SHP77 treated with DMSO at 0.1 percent for 48 hours (cell line): ENCODE measurements around the gene SLC2A3.
"Not testable (repeated sequence)": the region's sequence is repeated elsewhere in the genome, so short reads cannot be mapped to it uniquely, and the experiment has no call there.

Source experiments
- DNase-seq: peaks from one replicate; lab custom pipeline; 2025; lab: John Stamatoyannopoulos, UW

Gene SLC2A3

DNA sequence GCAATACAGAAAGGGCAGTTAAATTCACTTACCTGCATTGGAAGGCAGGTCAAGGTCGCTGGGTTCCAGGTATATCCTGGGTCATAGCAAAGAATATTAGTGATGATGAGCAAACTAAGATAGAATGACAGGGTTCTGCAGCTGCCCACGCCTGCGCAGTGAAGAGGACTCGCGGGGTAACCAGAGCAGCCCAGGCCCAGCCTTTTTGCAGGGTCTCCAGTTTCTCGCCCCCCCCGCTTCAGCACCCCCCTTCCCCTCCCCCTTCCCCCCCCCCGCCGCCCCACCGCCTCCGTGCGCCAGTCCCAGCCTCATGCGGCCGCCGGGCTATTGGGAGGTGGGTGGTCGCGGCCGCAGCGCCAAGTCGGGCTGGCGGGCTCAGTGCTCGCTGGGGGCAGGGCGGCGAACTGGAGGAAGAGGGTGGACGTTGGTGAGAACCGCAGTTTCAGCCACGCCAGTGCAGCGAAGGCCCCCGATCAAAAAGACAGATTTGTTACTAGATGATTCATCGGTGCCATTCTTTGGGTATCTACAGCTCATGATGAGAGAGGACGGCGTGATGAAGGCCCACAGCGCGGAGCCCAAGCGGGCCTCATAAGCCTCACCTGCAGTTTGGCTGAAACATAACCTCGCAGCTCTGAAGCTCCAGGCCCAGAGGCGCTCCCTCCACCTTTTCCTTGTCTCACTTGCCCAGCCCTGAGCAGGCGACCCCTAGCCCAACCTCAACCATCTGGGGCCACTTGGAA is 20.2 kb downstream of the SLC2A3 start:
- DNase-seq = no peak

DNA sequence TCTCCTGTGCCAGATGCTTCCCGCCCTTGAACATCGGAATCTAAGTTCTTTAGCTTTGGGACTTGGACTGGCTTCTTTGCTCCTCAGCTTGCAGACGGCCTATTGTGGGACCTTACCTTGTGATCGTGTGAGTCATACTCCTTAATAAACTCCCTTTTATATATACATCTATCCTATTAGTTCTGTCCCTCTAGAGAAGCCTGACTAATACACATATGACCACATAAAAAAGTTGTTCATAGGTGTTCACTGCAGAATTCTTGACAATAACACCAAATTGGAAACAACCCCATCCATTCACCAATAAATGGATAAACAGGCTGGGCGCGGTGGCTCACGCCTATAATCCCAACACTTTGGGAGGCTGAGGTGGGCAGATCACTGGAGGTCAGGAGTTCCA is 25.9 kb downstream of the SLC2A3 start:
- not testable (repeated sequence) for DNase-seq

- DNase-seq = no peak
Measured at GRCh38 chr12:7907009-7907408, 29.0 kb downstream of the SLC2A3 start.

DNA sequence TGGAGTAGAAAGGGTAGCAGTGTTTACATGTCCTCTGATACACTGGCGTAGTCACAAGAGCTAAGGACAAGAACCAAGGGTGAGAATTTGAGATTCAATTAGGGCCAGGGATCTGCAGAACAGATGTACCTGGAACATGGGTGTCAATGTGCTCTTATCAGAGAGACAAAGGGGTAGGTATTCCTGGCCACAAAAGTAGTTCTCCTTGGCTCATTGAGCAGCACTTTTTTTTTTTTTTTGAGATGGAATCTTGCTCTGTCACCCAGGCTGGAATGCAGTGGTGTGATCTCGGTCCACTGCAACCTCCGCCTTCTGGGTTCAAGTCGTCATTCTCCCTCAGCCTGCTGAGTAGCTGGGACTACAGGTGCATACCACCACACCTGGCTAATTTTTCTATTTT is 29.7 kb downstream of the SLC2A3 start:
- DNase-seq = not testable (repeated sequence)

DNA sequence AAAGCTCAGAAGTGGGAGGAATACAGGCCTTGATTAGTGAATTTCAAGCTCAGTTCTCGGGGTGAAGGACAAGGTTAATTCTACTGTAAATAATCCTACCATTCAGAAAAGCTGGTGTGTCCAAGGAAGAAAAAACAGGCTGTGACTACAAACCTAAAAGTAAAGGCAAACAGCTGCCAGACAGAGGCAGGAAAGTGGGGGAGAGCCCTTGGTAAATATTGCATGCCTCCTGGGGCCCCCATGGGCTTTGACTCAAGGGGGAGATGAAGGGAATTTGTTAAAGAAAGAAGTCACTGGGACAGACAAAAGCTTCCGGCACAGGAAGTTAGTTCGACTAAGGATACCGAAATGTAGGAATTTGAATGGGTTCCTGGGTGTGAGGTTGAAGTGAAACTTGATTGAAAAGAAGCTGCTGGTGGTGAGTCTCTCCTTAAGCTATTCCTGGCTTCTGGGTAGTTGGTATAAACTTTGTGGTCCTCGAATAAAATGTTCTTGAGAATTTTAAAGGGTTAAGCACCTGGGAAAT is 30.3 kb downstream of the SLC2A3 start:
- not testable (repeated sequence) for DNase-seq

GRCh38 chr12:7905071-7905470 is 30.9 kb downstream of the SLC2A3 start:
- DNase-seq = no peak

- DNase-seq = not testable (repeated sequence)
Measured at GRCh38 chr12:7902416-7902815, 33.6 kb downstream of the SLC2A3 start.

GRCh38 chr12:7899755-7900154 is 36.2 kb downstream of the SLC2A3 start:
- no peak for DNase-seq

DNA sequence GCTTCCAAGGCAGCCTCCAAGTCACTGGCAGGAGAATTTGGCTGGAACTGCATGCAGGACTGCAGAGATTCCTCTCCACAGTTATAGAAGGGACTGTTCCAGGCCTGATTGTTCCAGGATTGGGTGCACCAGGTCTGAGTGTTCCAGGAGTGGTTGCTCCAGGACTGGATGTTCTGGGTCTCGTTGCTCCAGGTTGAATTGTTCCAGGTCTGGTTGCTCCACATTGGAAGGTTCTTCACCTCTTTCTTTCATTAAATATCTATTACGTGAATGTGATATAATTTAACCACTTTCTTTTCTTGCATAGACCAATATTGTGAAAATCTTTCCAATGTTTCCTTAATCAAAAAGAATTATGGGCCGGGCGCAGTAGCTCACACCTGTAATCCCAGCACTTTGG is 39.3 kb downstream of the SLC2A3 start:
- DNase-seq = not testable (repeated sequence)

- DNase-seq = no peak
Measured at GRCh38 chr12:7892186-7892980, 43.6 kb downstream of the SLC2A3 start.

GRCh38 chr12:7884689-7885088 is 51.3 kb downstream of the SLC2A3 start:
- DNase-seq = no peak

DNA sequence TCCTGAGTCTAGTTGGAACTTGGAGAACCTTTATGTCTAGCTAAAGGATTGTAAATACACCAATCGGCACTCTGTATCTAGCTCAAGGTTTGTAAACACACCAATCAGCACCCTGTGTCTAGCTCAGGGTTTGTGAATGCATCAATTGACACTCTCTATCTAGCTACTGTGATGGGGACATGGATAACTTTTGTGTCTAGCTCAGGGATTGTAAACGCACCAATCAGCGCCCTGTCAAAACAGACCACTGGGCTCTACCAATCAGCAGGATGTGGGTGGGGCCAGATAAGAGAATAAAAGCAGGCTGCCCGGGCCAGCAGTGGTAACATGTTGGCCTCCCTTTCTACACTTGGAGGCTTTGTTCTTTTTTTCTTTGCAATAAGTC is 54.3 kb downstream of the SLC2A3 start:
- not testable (repeated sequence) for DNase-seq

DNA sequence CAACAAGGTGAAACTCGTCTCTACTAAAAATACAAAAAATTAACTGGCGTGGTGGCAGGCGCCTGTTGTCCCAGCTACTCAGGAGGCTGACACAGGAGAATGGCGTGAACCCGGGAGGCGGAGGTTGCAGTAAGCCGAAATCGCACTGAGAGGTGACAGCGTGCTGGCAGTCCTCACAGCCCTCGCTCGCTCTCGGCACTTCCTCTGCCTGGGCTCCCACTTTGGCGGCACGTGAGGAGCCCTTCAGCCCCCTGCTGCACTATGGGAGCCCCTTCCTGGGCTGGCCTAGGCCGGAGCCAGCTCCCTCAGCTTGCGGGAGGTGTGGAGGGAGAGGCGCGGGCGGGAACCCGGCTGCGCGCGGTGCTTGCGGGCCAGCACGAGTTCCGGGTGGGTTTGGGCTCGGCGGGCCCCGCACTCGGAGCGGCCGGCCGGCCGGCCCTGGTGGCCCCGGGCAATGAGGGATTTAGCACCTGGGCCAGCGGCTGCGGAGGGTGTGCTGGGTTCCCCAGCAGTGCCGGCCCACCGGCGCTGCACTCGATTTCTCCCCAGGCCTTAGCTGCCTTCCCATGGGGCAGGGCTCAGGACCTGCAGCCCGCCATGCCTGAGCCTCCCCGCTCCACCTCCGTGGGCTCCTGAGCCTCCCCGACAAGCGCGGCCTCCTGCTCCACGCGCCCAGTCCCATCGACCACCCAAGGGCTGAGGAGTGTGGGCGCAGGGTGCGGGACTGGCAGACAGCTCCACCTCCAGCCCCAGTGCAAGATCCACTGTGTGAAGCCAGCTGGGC is 54.8 kb downstream of the SLC2A3 start:
- DNase-seq = not testable (repeated sequence)

DNA sequence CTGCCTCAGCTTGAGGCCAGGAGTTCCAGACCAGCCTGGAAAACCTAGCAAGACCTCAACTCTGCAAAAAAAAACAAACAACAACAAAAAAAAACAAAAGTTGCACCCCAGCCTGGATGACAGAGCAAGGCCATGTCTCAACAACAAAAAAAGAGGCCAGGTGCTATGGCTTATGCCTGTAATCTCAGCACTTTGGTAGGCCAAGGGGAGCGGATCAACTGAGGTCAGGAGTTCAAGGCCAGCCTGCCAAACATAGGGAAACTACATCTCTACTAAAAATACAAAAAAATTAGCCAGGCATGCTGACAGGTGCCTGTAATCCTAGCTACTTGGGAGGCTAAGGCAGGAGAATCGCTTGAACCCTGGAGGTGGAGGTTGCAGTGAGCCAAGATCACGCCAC is 56.7 kb downstream of the SLC2A3 start:
- no peak for DNase-seq

- DNase-seq = no peak
Measured at GRCh38 chr12:7877420-7877819, 58.6 kb downstream of the SLC2A3 start.

- no peak for DNase-seq
Measured at GRCh38 chr12:7872566-7873319, 63.2 kb downstream of the SLC2A3 start, which contains the start of gene SLC2A14. TSS of gene SLC2A14 (minus strand) at chr12:7872915. CDS start at chr12:7869880, 3,035 bp downstream.

DNA sequence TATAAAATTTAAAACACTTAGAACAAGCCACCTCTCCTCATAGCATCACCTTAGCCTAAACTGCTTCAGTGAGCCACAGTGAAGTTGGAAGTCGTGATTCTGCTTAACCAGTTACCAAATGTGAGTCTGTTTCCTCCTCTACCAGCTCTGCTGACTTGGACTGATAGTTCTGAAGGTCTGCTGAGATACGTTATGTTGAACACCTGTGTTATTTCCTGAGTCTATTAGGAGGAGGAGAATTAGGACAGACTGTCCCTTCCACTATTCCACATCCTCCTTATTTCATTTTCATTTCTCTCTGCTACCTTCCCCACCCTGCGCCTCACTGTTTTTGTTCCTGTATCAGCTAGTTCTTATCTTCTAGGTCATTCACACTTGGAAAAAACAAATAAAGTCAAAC is 65.7 kb downstream of the SLC2A3 start:
- DNase-seq = no peak
